PC-3 (cell line): Measurements from ENCODE around the gene KRT81. TPM values are rescaled to one million over a fixed set of nuclear protein-coding genes. Genes with fewer than 3 reads are reported as not detected.

Experiments
- ATAC-seq: fragments of 200-7000 bp; cut with Tn5 transposase; 2 replicates; pipeline ENCODE4 v1.9.1; 2020; ENCODE audit warnings: mild to moderate bottlenecking, moderate library complexity
- BruUV-seq: library from RNA; stranded (reverse); fragments of 400-500 nt; replicated peaks from 2 replicates; lab custom pipeline; 2021; lab: Mats Ljungman, UMichigan
- CTCF ChIA-PET: fragments of 300-600 bp; sonication (Branson Sonifier 250); formaldehyde crosslinking; loops from one replicate; lab custom pipeline; 2022; ENCODE audit warnings: antibody characterized with exemption; lab: Charles Lee
- POLR2A ChIA-PET: fragments of 300-600 bp; sonication (Branson Sonifier 250); formaldehyde crosslinking; loops from one replicate; lab custom pipeline; 2022; ENCODE audit warnings: antibody characterized with exemption; ENCODE audit not compliant: unreplicated experiment; lab: Charles Lee
- DNase-seq: peaks from one replicate; pipeline ENCODE4 v3.0.0-alpha.2; 2015
- H2AFZ ChIP-seq: fragments of 300-600 bp; sonication (generic); 2 replicates; pipeline ENCODE4 v1.6.0; 2016; ENCODE audit warnings: antibody characterized with exemption, low read length
- H3F3A ChIP-seq: fragments of 300-600 bp; sonication (generic); one replicate; pipeline ENCODE4 v1.6.0; 2017; ENCODE audit warnings: antibody characterized with exemption, low read length, control low read depth, mild to moderate bottlenecking; ENCODE audit not compliant: unreplicated experiment
- H3K27ac ChIP-seq: fragments of 300-600 bp; sonication (generic); 2 replicates; pipeline ENCODE4 v1.5.1; 2016; ENCODE audit warnings: mild to moderate bottlenecking, low read length
- H3K27me3 ChIP-seq: fragments of 300-600 bp; sonication (generic); 2 replicates; pipeline ENCODE4 v1.6.1; 2016; ENCODE audit warnings: low read length, mixed read lengths
- H3K36me3 ChIP-seq: fragments of 300-600 bp; sonication (generic); 2 replicates; pipeline ENCODE4 v1.6.1; 2016; ENCODE audit warnings: low read depth, mixed run types, low read length, mixed read lengths
- H3K4me1 ChIP-seq: fragments of 300-600 bp; sonication (generic); 2 replicates; pipeline ENCODE4 v1.5.1; 2016; ENCODE audit warnings: low read length; ENCODE audit not compliant: insufficient read depth
- H3K4me2 ChIP-seq: fragments of 300-600 bp; sonication (generic); 2 replicates; pipeline ENCODE4 v1.6.0; 2016; ENCODE audit warnings: low read length
- H3K4me3 ChIP-seq: fragments of 300-600 bp; sonication (generic); 2 replicates; pipeline ENCODE4 v1.5.1; 2016; ENCODE audit warnings: mild to moderate bottlenecking, low read length, mixed read lengths
- H3K79me2 ChIP-seq: fragments of 300-600 bp; sonication (generic); 2 replicates; pipeline ENCODE4 v1.6.1; 2017; ENCODE audit warnings: low read length, mixed read lengths
- H3K9ac ChIP-seq: fragments of 300-600 bp; sonication (generic); 2 replicates; pipeline ENCODE4 v1.6.0; 2016; ENCODE audit warnings: mild to moderate bottlenecking, low read length
- H3K9me2 ChIP-seq: fragments of 300-600 bp; sonication (generic); replicated peaks from 2 replicates; pipeline ENCODE4 v1.6.1; 2016; ENCODE audit warnings: mixed run types, low read length, mixed read lengths
- H3K9me3 ChIP-seq: fragments of 300-600 bp; sonication (generic); 2 replicates; pipeline ENCODE4 v1.6.1; 2016; ENCODE audit warnings: low read length, mixed read lengths
- H4K20me1 ChIP-seq: fragments of 300-600 bp; sonication (generic); 2 replicates; pipeline ENCODE4 v1.6.1; 2016; ENCODE audit warnings: low read length, mixed read lengths
- CTCF ChIP-seq: fragments of 300-600 bp; sonication (generic); conservative IDR thresholded peaks from 2 replicates; pipeline ENCODE4 v1.5.1; 2017; ENCODE audit warnings: antibody characterized with exemption, low read depth, mild to moderate bottlenecking, low read length
- EZH2 ChIP-seq: fragments of 300-600 bp; sonication (generic); IDR thresholded peaks from one replicate; pipeline ENCODE4 v1.6.1; 2017; ENCODE audit warnings: antibody characterized with exemption, mild to moderate bottlenecking, low read length; ENCODE audit not compliant: unreplicated experiment
- EZH2phosphoT487 ChIP-seq: fragments of 300-600 bp; sonication (generic); IDR thresholded peaks from 2 replicates; pipeline ENCODE4 v1.6.1; 2018; ENCODE audit warnings: mild to moderate bottlenecking, antibody characterized with exemption, low read length, borderline replicate concordance
- intact Hi-C: fragments of 100-400 bp; cut with micrococcal nuclease; formaldehyde crosslinking; loops from 2 replicates; pipeline ENCODE4 v1.9.0; 2023
- total RNA-seq: library from RNA; depleted of rRNA; stranded (reverse); fragments of >200 nt; gene quantifications from 2 replicates; pipeline ENCODE4 v1.2.3, GENCODE V29; 2014

The KRT81 gene
- total RNA-seq, 1 experiment from 2014 or later = 1,688 TPM

GRCh38 chr12:52296572-52297215 lies 5.4 kb upstream of the KRT81 start:
- Histone ChIP-seq H3K4me2 (no peak overlapping the region), H3K4me1 (no peaks in the 10 kb centered on the region), H3K79me2 (no peaks in the 10 kb centered on the region), H3K9ac (no peak overlapping the region), H3F3A (no peaks in the 10 kb centered on the region), H3K9me3 (no peaks in the 10 kb centered on the region), H3K27ac (no peak overlapping the region), H3K36me3 (no peaks in the 10 kb centered on the region), H2AFZ (no peak overlapping the region), H4K20me1 (no peaks in the 10 kb centered on the region), H3K27me3 (no peaks in the 10 kb centered on the region), H3K4me3 (no peak overlapping the region), H3K9me2 (no peaks in the 10 kb centered on the region)
- intact Hi-C loops = no loop called here
- ChIA-PET POLR2A (no interaction called here), CTCF (no interaction called here)
- DNase-seq = no peak
- TF ChIP-seq EZH2 (no peak), EZH2phosphoT487 (no peak), CTCF (no peak)
- no peak for ATAC-seq
- BruUV-seq = no TSS peak

- intact Hi-C loops = no loop called here
- DNase-seq (peak; percentile 23), ATAC-seq (no peak)
- H4K20me1 ChIP-seq = no peaks in the 10 kb centered on the region
- no peak overlapping the region for H3K4me3 ChIP-seq
- no peaks in the 10 kb centered on the region for H3K79me2 ChIP-seq
- H3K4me2 ChIP-seq = no peak overlapping the region
- H3K9me3 ChIP-seq = no peaks in the 10 kb centered on the region
- no peak overlapping the region for H3K27ac ChIP-seq
- TF ChIP-seq EZH2 (no peak), EZH2phosphoT487 (no peak), CTCF (no peak)
- no peaks in the 10 kb centered on the region for H3F3A ChIP-seq
- CTCF ChIA-PET = no interaction called here
- H3K9me2 ChIP-seq = no peaks in the 10 kb centered on the region
- no TSS peak for BruUV-seq
- POLR2A ChIA-PET = no interaction called here
- H2AFZ ChIP-seq = no peak overlapping the region
- no peaks in the 10 kb centered on the region for H3K36me3 ChIP-seq
- H3K9ac ChIP-seq = no peak overlapping the region
- H3K4me1 ChIP-seq = no peaks in the 10 kb centered on the region
- no peaks in the 10 kb centered on the region for H3K27me3 ChIP-seq
Observed at GRCh38 chr12:52295663-52296062, 4.3 kb upstream of the KRT81 start.

DNA sequence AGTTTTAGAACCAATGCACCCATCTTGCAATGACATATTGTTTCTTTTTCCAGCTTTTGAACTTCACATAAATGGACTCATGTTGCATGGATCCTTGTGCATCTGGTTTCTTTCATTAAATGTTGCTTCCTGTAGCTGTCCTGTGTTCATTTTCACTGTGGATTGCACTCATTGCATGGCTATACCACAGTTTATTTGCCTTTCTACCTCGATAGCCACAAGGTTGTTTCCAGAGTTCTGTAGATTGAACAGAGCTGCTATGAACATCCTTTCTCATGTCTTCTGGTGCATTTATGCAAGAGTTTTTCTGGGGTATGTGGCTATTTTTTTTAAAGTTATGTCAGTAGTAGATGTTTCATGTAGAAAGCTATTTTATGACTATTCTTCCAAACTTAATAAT lies 3.5 kb upstream of the KRT81 start:
- no peaks in the 10 kb centered on the region for H3K36me3 ChIP-seq
- ChIA-PET CTCF (no interaction called here), POLR2A (no interaction called here)
- H3K9me2 ChIP-seq = no peaks in the 10 kb centered on the region
- intact Hi-C loops = no loop called here
- no peak overlapping the region for H2AFZ ChIP-seq
- DNase-seq (no peak), ATAC-seq (no peak)
- TF ChIP-seq EZH2 (no peak), CTCF (no peak), EZH2phosphoT487 (no peak)
- BruUV-seq = no TSS peak
- H3K9ac ChIP-seq = no peak overlapping the region
- no peaks in the 10 kb centered on the region for H3K4me1 ChIP-seq
- H3K27ac ChIP-seq = no peak overlapping the region
- H4K20me1 ChIP-seq = no peaks in the 10 kb centered on the region
- H3K27me3 ChIP-seq = no peaks in the 10 kb centered on the region
- no peak overlapping the region for H3K4me3 ChIP-seq
- no peaks in the 10 kb centered on the region for H3K9me3 ChIP-seq
- no peaks in the 10 kb centered on the region for H3K79me2 ChIP-seq
- H3K4me2 ChIP-seq = no peak overlapping the region
- H3F3A ChIP-seq = no peaks in the 10 kb centered on the region
